ENCODE measurements around the gene RAPGEF2.
A peak's percentile ranks its signal among the peaks of the same experiment; 100 is the strongest.
"Not testable (repeated sequence)": the region's sequence is repeated elsewhere in the genome, so short reads cannot be mapped to it uniquely, and the experiment has no call there.

Gene RAPGEF2

DNA sequence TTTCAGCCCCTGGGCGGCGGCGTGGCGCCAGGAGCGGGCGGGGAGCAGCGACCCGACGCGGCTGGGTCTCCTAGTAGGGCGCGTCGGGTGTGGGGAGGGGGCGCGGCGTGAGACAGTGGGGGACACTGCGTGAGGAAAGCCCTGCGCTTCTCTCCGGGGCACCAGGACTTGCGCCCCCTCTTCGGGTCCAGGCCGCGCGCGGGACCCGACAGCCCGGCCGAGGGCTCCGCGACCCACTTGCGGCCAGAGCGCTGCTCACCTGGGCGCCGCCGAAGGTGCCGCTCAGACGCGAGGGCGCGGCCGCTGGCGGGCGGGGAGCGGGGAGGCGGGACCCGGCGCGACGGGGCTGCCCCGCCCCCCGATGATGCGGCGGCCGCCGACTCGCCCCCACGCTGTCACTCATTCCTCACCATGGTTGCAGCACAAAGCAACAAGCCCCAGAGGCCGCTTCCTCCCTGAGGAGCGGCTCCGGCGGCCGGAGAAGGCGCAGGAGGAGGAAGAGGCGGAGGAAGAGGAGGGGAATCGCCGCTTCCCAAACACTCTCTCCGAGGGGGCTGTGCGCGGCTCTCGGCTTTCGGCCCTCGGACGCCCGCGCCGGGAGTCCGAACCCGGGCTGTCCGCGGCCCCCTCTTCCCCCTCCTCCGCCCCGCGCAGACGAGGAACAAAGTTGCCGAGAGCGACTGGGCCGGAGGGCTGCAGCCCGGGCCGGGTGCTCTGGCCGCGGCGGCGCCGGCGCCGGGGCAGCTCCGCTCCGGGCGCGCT, at the start of gene RAPGEF2:
RAPGEF2 (plus strand) TSS at position 458 of the 762 bp plus-strand sequence. CDS start 1,084 bp downstream, outside the sequence.
- DNase-seq: peak; percentile 89

DNA sequence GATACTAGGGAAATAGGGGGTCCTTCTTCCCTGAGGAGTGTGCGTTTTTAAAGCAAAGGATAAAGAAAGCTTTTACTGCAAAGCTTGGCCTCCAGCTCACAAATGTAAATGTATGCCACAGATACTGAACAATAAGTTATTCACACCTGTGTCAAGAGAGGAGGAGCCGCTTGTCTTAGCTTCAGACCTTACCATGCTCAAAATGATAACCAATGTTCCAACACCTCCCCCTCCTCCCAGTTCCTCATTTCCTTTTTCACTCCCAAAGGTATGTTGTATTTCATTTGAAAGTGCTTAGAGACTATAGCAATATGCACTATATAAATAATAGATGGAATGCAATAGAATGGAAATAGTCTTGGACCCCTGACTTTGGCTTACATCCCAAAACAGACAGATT, 47.0 kb upstream of the RAPGEF2 start:
- no peak for DNase-seq

DNA sequence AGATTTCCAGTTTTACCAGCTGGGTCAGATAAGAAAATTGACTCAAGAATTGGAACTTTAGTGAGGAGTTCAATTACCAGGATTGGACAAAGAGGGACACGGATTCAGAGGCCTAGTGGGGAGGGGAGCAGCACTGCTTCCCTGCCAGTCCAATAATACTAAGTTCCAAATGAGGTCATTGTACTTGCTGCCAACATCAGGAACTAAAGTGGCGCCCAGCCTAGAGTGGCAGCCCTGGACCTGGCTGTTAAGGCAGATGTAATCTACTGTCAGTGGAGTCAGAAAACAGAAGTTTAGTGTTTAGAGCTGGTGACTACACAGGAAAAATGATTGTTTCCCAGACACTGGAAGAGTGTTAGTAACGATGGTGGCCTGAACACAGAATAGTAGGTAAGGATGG, 42.7 kb upstream of the RAPGEF2 start:
- DNase-seq: no peak

GRCh38 chr4:159062381-159062780, 40.5 kb upstream of the RAPGEF2 start:
- DNase-seq: no peak

DNA sequence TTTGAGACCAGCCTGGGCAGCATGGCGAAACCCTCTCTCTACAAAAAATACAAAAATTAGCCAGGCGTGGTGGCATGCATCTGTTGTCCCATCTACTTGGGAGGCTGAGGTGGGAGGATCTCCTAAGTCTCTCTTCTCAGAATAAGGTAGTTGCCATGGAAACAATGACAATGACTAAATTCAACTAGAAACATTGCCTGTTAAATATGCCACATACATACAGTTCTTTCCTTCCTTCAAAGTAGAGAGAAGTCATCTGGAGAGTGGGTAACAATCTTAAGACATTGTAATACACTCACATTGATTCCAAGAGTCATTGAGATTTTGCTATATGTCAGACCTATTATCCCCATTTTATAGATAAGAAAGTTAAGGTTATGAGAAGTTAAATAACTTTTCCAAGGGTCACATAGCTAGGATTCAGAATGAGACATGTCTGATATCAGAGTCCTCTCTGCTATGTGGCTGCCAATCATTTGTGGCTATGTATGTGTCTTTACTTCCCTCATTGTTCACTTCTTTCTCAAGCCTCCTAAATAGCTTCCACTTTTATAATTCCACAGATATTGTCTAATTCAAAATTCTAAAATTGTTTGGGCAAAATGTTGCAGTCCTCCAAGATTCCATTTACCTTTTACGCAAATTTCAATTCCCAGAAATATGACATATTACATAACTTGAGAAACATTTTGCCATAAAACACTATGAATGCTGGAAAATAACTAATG, 37.2 kb upstream of the RAPGEF2 start:
- no peak for DNase-seq

- DNase-seq: not testable (repeated sequence)
Measured at GRCh38 chr4:159068139-159068538, 34.7 kb upstream of the RAPGEF2 start.

- DNase-seq: no peak
Measured at GRCh38 chr4:159069922-159070321, 33.0 kb upstream of the RAPGEF2 start.

DNA sequence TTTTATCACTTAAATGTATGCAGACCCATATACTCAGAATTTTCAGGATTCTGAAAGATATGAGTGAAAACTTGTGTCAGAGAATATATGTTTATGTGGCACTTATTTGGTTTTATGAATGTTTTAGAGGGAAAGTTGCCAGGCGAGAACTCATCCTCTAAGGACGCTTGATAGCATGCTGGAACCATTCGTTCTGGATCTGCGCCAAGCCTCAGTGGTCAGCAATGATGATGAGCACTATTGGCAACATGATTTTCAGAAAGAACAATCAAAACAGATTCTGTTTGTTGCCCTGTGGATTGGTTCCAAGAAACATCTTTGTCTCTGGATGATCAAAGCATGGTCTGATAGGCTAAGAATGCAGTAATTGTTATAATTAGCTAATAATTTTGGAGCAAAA, 32.1 kb upstream of the RAPGEF2 start:
- no peak for DNase-seq

DNA sequence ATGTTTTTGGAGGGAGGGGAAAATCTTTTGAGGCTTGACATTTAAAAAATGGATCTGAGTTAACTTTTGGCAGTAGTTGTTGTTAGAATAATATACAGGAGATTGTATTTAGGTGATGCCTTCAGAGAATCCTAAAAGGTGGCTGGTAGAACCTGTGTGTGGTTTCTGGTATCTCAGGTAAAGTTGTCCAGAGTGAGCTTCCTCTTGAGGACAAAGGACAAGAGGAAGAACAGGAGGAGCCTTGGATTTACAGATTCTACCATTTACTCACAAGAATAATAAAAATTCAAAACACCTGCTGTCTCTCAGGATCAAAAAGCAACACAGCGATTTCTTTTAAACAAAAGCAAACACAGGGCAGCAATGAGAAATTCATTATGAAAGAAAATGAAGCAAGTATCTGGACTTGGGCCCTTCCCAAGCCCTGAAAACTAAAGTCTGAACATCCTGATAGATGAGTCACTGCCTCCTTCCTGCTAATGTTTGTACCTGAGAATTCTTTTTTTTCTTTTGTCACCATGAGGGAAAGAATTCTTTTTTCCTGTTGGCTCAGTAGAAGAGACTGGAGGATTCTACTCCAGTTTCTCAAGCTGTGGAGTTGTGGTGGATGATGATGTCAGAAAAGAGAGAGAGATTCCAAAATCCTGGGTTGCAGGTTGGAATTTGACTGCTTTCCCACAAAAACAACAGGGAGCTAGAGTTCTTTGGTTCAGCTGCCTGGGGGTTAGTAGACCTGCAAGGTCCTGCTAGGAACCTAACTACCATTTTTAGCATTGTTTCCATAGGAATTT, 31.5 kb upstream of the RAPGEF2 start:
- no peak for DNase-seq

DNA sequence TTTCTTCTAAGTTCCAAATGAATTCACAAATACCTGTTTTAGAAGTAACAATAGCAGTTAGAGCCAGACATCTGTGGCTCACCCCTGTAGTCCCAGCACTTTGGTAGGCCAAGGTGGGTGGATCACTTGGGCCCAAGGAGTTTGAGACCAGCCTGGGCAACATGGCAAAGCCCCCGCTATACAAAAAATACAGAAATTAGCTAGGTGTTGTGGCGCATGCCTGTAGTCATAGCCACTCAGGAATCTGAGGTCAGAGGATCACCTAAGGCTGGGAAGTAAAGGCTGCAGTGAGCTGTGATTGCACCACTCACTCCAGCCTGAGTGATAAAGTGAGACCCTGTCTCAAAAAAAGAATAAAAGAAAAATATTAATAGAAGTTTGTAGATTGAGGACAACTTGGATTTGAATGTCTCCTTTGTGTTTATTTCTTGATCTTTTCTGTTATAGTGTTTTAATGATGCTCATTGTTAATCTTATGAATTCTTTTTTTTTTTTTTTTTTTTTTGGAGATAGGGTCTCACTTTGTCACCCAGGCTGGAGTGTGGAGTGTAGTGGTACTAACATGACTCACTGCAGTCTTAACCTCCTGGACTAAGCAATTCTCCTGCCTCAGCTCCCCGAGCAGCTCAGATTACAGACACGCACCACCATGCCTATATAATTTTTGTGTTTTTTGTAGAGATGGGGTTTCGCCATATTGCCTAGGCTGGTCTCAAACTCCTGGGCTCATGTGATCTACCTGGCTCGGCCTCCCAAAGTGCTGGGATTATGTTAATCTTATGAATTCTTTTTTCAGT, 30.7 kb upstream of the RAPGEF2 start:
- no peak for DNase-seq

DNA sequence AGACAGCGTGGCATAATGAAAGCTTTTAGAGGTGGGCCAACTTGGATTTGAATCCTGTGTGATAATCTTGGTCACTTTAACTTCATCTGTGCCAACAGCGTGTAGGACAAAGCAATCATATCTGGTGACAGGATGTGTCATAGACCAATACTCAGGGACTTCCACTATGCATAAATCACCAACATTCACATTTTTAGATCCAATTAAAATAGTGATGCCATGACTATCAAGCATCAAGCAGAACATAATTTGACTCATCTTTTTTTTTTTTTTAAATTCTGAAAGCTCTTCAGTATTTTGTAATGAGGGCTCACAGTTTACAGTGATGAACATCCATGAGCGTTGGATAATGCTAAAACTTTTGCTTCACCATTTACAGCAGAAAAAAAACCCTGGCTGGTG, 27.3 kb upstream of the RAPGEF2 start:
- no peak for DNase-seq

DNA sequence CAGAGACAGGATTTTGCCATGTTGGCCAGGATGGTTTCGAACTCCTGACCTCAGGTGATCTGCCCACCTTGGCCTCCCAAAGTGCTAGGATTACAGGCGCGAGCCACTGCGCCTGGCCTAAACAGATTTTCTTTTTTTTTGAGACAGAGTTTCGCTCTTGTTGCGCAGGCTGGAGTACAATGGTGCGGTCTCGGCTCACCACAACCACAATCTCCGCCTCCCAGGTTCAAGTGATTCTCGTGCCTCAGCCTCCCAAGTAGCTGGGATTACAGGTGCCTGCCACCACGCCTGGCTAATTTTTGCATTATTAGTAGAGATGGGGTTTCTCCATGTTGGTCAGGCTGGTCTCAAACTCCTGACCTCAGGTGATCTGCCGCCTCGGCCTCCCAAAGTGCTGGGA, 25.9 kb upstream of the RAPGEF2 start:
- not testable (repeated sequence) for DNase-seq

DNA sequence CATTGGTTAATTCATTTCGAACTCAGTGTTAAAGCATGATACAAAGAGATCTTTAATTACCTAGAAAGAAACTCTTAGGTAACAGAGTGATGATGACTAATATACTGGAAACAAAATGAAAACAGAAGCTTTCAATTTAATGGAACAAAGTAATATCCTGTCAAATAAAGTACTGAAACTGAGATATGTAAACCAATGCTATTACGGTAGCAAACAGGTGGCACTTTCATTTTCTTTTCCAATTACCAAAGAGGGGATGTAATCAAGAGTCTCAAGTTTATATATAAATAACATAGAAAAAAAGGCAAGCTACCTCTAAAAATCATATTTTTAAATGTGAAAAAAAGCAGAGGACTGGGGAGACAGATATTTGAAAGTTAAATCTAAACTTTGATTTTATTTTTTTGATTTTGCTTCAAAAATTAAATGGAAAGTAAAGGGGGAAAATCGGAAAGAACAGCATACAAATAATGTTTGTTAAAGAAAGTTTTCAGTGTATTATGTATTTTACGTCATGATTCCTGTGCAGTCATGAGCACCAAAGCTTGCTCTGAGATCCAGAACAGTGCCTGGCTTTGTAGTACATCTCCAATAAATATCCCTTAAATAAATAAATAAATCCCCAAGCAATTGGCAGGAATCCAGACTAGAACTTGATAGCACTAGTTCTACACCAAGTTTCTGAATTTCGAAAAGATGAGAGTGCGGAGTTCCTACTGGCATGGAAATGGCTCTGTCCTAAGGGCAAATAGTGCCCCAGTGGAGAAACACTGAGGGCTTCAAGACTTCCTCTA, 25.0 kb upstream of the RAPGEF2 start:
- no peak for DNase-seq

- no peak for DNase-seq
Measured at GRCh38 chr4:159079074-159079473, 23.8 kb upstream of the RAPGEF2 start.

DNA sequence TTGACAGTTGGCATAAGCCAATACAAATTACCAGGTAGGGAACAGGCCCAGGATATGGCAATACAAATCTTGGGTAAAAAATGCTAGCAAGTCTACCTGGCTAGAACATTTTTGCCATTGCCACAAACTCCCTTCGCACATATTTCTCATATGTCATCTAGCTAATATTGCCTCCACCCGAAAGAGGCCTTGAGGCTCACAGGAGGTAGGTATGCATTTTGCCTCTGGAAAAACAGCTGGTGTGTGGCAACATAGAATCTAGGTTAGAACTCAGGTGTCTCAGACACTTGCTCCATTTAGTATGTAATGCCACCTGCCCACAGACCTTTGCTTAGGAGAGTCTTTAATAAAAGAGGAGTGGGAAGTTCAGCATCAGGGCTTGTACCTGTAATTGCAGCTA, 16.3 kb upstream of the RAPGEF2 start:
- DNase-seq: no peak

GRCh38 chr4:159090255-159090654, 12.6 kb upstream of the RAPGEF2 start:
- DNase-seq: no peak

GRCh38 chr4:159094156-159094555, 8.7 kb upstream of the RAPGEF2 start:
- not testable (repeated sequence) for DNase-seq

DNA sequence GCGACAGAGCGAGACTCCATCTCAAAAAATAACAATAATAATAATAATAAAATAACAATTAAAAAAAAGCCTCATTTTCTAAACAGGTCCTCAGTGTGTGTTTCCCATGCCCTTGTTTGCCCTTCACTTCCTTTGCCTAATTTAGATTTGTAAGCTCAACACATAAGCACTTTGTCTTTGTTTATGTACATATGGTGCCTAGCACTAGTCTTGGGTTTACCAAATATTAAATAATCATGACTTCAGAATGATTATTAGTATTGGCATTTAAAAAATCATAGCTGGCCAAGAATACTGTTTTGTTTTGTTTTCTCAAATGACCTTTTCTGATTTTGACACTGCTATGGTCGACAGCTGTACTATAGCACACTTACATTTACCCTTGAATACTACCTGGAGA, 6.4 kb upstream of the RAPGEF2 start:
- no peak for DNase-seq

DNA sequence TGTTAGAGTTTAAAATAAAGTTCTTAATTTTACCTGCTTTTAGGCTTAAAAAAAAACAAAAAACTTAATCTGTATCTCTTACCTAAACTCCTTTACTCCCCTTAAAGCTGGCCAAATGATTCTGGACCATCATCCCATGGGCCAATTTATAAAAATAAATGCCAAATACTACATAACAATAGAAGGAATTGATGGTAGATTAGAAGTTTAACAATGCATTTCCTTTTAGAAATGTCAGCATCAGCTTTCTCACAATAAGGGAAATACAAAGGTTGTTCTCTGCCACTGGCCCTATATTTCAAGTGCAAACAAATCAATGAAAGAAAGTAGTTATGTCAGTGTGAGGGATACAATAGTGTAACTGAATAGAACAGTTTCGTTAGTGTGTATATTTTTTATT, 5.7 kb upstream of the RAPGEF2 start:
- DNase-seq: no peak

- no peak for DNase-seq
Measured at GRCh38 chr4:159097785-159098184, 5.1 kb upstream of the RAPGEF2 start.

DNA sequence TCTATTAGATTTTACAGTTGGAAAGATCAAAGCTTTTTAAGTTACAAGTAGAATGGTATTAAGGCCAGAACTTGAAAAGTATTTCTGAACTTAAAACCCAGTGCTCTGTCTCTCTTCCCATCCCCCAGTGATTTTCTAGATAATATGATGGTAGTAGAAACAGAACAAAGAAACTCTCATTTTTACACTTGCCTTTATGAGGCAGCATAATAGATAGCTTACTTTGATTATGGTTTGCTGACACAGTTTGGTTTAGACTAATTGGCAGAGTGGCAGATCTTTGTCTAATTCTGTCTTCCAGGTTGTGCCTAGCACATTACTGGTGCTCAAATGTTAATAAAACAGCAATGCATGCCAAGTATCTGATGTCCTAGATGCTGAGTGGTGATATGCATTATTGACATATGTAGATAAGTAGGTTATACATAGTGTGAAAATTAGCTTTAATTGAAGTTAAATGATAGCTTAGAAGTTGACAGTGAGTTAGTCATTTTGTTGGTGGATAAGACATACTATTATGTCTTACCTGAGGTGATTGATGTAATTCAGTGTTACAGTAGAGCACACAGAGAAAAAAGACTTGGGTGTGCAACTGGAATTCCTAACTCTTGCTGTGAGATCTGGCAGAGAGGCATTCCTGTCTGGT, 4.3 kb upstream of the RAPGEF2 start:
- DNase-seq: no peak
